Sigmoid colon (tissue), 4 donors: ENCODE measurements around the gene CPM.

Source experiments
- EP300 ChIP-seq, 4 donors: sonication (generic); formaldehyde crosslinking; IDR thresholded peaks; one replicate each; pipeline ENCODE4 v1.6.1; 2017; ENCODE audit warnings: antibody characterized with exemption in 4 of 4
- POLR2A ChIP-seq, 2 donors: fragments of 450-650 bp; IDR thresholded peaks; one replicate each; pipeline ENCODE4 v1.6.1; 2016; ENCODE audit warnings: antibody characterized with exemption in 2 of 2, mild to moderate bottlenecking in 2 of 2, moderate library complexity in 2 of 2
- POLR2AphosphoS5 ChIP-seq, 4 donors: sonication (generic); formaldehyde crosslinking; IDR thresholded peaks; one replicate each; pipeline ENCODE4 v1.6.1; 2017; ENCODE audit warnings: antibody characterized with exemption in 4 of 4
- TF ChIP-seq, protein P1 (sequence below), 4 experiments: fragments of 450-650 bp in 3 of 4; fragments of 200-600 bp in 1 of 4; IDR thresholded peaks; one replicate each; pipeline ENCODE4 v1.5.1; 2016 to 2019; ENCODE audit warnings: antibody characterized with exemption in 4 of 4, mild to moderate bottlenecking in 3 of 4, moderate library complexity in 2 of 4

DNA sequence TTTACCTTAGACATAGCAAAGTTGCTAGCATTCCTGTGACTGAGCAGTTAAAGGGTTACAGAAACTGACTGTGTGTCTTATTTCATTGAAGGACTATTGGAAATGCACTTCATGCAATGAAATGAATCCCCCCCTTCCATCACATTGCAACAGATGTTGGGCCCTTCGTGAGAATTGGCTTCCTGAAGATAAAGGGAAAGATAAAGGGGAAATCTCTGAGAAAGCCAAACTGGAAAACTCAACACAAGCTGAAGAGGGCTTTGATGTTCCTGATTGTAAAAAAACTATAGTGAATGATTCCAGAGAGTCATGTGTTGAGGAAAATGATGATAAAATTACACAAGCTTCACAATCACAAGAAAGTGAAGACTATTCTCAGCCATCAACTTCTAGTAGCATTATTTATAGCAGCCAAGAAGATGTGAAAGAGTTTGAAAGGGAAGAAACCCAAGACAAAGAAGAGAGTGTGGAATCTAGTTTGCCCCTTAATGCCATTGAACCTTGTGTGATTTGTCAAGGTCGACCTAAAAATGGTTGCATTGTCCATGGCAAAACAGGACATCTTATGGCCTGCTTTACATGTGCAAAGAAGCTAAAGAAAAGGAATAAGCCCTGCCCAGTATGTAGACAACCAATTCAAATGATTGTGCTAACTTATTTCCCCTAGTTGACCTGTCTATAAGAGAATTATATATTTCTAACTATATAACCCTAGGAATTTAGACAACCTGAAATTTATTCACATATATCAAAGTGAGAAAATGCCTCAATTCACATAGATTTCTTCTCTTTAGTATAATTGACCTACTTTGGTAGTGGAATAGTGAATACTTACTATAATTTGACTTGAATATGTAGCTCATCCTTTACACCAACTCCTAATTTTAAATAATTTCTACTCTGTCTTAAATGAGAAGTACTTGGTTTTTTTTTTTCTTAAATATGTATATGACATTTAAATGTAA, 93.5 kb downstream of the CPM start:
- TF ChIP-seq, protein P1, sequence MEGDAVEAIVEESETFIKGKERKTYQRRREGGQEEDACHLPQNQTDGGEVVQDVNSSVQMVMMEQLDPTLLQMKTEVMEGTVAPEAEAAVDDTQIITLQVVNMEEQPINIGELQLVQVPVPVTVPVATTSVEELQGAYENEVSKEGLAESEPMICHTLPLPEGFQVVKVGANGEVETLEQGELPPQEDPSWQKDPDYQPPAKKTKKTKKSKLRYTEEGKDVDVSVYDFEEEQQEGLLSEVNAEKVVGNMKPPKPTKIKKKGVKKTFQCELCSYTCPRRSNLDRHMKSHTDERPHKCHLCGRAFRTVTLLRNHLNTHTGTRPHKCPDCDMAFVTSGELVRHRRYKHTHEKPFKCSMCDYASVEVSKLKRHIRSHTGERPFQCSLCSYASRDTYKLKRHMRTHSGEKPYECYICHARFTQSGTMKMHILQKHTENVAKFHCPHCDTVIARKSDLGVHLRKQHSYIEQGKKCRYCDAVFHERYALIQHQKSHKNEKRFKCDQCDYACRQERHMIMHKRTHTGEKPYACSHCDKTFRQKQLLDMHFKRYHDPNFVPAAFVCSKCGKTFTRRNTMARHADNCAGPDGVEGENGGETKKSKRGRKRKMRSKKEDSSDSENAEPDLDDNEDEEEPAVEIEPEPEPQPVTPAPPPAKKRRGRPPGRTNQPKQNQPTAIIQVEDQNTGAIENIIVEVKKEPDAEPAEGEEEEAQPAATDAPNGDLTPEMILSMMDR (IDR thresholded peaks at IDR 0.05), result no peak
- TF ChIP-seq POLR2A (IDR thresholded peaks at IDR 0.05) (no peak), POLR2AphosphoS5 (IDR thresholded peaks at IDR 0.05) (no peak), EP300 (IDR thresholded peaks at IDR 0.05) (no peak)
